ENCODE results near the gene BMPR1A.

The BMPR1A gene

DNA sequence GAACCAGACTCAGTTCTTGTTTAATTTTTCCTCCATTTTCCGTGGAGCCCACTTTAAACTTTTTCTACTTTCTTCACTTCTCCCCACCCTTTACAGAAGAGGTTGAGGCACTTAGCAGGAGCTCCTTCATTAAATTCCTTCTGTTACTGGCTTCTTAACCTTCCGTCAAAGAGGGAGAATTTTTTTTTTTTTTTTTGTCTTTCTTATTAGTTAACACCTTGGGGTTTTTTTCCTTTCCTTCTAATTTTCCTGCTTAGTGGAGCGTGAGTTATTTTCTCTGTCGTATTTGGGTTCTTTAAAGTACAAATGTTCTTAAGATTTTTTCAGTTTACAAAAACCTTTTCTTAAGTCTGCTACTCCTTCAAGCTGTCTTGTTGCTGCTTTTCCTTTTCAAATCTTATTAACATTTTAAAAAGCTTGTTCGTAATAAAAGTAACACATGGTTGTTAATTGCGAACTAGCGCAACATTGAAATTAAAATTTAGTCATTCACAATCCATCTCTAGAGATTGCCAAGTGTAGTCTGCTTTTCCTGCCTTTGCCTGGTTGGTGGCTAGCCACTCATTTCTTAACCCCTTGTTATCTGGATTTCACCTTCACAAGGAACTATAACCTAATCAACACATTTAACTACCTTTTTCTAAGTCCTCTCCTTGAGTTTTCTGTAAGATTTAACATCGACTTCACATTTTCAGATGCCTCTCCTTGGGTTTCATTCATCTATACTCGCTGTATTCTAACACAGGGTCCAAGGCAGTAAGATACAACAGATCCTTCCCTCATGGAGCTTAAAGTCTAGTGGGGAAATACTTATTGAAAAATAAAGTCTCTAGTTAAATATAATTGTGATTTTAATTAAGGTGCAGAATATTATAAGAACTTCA, 2.0 kb downstream of the BMPR1A start:
- H3K4me2 ChIP-seq (ENCODE audit: low read length): peak overlapping the region; percentile 67
- H3K4me3 ChIP-seq (ENCODE audit: low read depth, low read length): peak overlapping the region; percentile 71
- no peaks in the 10 kb centered on the region for H3K9me3 ChIP-seq (ENCODE audit: control insufficient read depth, low read length)
- no peaks in the 10 kb centered on the region for H3K27me3 ChIP-seq (ENCODE audit: control insufficient read depth, insufficient read depth, low read length)
- H3K9ac ChIP-seq: no peak overlapping the region
- H2AFZ ChIP-seq: no peak overlapping the region
- peaks cover 12% of the 10 kb centered on the region for H3K4me1 ChIP-seq
- no peak overlapping the region for H3K27ac ChIP-seq
- H3K36me3 ChIP-seq (ENCODE audit: control insufficient read depth, insufficient read depth, low read length): no peaks in the 10 kb centered on the region
- TF ChIP-seq, protein P1, sequence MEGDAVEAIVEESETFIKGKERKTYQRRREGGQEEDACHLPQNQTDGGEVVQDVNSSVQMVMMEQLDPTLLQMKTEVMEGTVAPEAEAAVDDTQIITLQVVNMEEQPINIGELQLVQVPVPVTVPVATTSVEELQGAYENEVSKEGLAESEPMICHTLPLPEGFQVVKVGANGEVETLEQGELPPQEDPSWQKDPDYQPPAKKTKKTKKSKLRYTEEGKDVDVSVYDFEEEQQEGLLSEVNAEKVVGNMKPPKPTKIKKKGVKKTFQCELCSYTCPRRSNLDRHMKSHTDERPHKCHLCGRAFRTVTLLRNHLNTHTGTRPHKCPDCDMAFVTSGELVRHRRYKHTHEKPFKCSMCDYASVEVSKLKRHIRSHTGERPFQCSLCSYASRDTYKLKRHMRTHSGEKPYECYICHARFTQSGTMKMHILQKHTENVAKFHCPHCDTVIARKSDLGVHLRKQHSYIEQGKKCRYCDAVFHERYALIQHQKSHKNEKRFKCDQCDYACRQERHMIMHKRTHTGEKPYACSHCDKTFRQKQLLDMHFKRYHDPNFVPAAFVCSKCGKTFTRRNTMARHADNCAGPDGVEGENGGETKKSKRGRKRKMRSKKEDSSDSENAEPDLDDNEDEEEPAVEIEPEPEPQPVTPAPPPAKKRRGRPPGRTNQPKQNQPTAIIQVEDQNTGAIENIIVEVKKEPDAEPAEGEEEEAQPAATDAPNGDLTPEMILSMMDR (IDR thresholded peaks at IDR 0.05): no peak
- peaks cover 44% of the 10 kb centered on the region for H3K79me2 ChIP-seq

DNA sequence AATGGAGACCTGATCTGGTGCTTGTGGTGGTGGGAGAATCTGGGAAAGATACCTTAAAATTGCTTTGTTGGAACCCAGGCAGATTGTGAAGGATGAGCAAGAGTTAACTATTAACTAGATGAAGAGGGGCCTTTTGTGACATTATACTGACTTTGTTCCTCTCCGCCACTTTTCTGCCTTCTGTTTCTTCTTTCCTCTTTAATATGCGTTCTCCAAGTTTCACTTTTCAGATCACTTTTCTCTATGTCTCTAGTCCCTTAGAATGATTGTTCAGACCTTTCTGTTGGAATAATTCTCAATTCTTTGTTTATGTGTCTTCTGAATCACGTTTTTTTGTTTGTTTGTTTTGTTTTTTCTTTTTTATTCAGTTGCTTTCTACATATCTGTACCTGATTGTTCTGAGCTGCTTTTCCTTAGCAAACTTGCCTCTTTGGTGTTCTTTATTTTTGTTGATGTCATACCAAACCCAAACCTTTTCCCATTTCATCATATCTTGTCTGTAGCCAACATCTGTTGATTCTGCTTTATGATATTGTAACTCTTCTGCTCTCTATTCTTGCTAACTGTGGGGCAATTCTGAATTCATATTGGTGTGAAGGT, 2.8 kb downstream of the BMPR1A start:
- TF ChIP-seq, protein P1 (IDR thresholded peaks at IDR 0.05): no peak
- Histone ChIP-seq H3K4me2 (ENCODE audit: low read length) (no peak overlapping the region), H3K4me1 (peaks cover 12% of the 10 kb centered on the region), H3K4me3 (ENCODE audit: low read depth, low read length) (no peak overlapping the region), H3K9me3 (ENCODE audit: control insufficient read depth, low read length) (no peaks in the 10 kb centered on the region), H3K79me2 (peaks cover 44% of the 10 kb centered on the region), H3K27me3 (ENCODE audit: control insufficient read depth, insufficient read depth, low read length) (no peaks in the 10 kb centered on the region), H2AFZ (no peak overlapping the region), H3K36me3 (ENCODE audit: control insufficient read depth, insufficient read depth, low read length) (no peaks in the 10 kb centered on the region), H3K27ac (no peak overlapping the region), H3K9ac (no peak overlapping the region)

DNA sequence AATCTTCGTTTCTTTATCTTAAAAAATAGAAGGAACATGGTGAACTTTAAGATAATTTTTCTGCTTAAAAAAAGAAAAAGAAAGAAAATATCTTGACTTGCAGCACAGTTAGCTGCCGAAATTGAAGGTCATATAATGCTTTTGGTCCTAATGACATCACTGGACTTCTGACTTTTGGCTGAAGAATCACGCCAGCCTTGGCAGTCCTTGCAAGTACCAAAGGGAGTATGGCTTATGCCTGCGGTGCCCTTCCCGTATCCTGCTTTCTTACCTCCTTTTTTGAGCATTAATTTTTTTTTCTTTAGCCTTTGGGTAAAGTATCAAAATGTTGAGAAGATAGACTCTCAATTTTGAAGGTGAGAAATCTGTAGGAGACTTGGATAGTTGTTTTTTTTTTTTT, 7.0 kb downstream of the BMPR1A start:
- H2AFZ ChIP-seq: no peak overlapping the region
- H3K4me2 ChIP-seq (ENCODE audit: low read length): no peak overlapping the region
- H3K4me3 ChIP-seq (ENCODE audit: low read depth, low read length): no peak overlapping the region
- H3K79me2 ChIP-seq: peaks cover 55% of the 10 kb centered on the region
- TF ChIP-seq, protein P1 (IDR thresholded peaks at IDR 0.05): no peak
- H3K36me3 ChIP-seq (ENCODE audit: control insufficient read depth, insufficient read depth, low read length): no peaks in the 10 kb centered on the region
- no peaks in the 10 kb centered on the region for H3K9me3 ChIP-seq (ENCODE audit: control insufficient read depth, low read length)
- H3K4me1 ChIP-seq: peaks cover 12% of the 10 kb centered on the region
- H3K27ac ChIP-seq: no peak overlapping the region
- H3K9ac ChIP-seq: no peak overlapping the region
- H3K27me3 ChIP-seq (ENCODE audit: control insufficient read depth, insufficient read depth, low read length): no peaks in the 10 kb centered on the region

DNA sequence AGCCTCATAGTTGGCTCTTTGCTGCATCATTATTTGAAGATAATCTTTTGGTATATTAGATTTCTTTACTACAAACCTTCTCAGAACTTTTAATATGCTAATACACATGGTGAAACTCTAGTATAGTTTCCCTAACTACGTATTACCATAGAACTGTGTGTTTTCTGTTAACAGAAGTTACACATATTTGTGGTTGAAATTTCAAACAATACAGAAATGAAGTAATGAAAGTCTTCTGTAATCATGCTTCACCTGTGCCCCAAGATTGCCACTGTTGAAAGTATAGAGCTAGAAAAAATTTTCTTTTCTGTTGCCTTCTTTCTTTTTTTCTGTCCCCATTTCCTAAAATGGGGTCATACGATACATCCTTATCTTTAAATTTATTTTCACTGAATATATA, 9.1 kb downstream of the BMPR1A start:
- TF ChIP-seq, protein P1 (IDR thresholded peaks at IDR 0.05): no peak
- no peak overlapping the region for H2AFZ ChIP-seq
- H3K9ac ChIP-seq: no peak overlapping the region
- H3K27me3 ChIP-seq (ENCODE audit: control insufficient read depth, insufficient read depth, low read length): no peaks in the 10 kb centered on the region
- H3K4me1 ChIP-seq: peaks cover 3% of the 10 kb centered on the region
- H3K9me3 ChIP-seq (ENCODE audit: control insufficient read depth, low read length): no peaks in the 10 kb centered on the region
- H3K27ac ChIP-seq: no peak overlapping the region
- no peak overlapping the region for H3K4me3 ChIP-seq (ENCODE audit: low read depth, low read length)
- H3K4me2 ChIP-seq (ENCODE audit: low read length): no peak overlapping the region
- no peaks in the 10 kb centered on the region for H3K36me3 ChIP-seq (ENCODE audit: control insufficient read depth, insufficient read depth, low read length)
- peaks cover 47% of the 10 kb centered on the region for H3K79me2 ChIP-seq

All from parathyroid adenoma (tissue), 2 donors.